ENCODE results near the gene ASCL4. TPM values are rescaled to one million over a fixed set of nuclear protein-coding genes. Genes with fewer than 3 reads are reported as not detected.

ASCL4 gene
- total and polyA plus RNA-seq, 2 experiments from 2014 or later = not detected

DNA sequence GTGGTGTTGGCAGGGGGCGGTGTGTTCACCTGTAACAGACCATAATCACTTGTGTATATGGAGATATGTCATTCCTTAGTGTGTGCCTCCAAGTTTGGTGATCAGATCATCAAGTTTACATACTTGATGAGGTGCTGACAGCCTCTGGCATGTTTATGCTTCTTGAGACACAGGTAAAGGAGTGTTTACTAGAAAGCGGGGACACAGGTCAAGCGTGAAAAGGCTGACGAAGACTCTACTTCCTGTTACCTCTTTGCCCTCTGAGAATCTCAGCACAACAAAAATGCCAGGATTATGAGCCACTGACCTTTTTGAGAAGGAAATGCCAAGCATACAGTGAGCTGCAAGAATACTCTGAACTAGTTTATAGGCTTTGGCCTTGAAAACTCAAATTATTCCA lies 43.1 kb upstream of the ASCL4 start:
- H3K27ac Mint-ChIP-seq = no peak overlapping the region
- Histone ChIP-seq H3K4me1 (ENCODE audit: insufficient read depth) (no peaks in the 10 kb centered on the region), H3K27me3 (ENCODE audit: insufficient read depth) (no peaks in the 10 kb centered on the region), H2AFZ (no peak overlapping the region), H3K4me3 (no peak overlapping the region), H3K9me2 (ENCODE audit: insufficient read depth) (no peaks in the 10 kb centered on the region), H3K4me2 (no peak overlapping the region), H3K79me2 (replicated peaks; ENCODE audit: insufficient read depth) (no peaks in the 10 kb centered on the region), H3K36me3 (ENCODE audit: insufficient read depth) (peaks cover 19% of the 10 kb centered on the region), H4K20me1 (replicated peaks; ENCODE audit: insufficient read depth) (no peaks in the 10 kb centered on the region; the same call in 1 of the 2 replicates), H3K27ac (ENCODE audit: low read depth) (no peak overlapping the region), H3F3A (replicated peaks; ENCODE audit: low read depth) (no peaks in the 10 kb centered on the region)
- no peaks in the 10 kb centered on the region for H3K4me1 Mint-ChIP-seq
- H3K27me3 Mint-ChIP-seq (ENCODE audit: insufficient read depth, low read depth, poor library complexity) = no peaks in the 10 kb centered on the region
- DNase-seq (ENCODE audit: low spot score) (peak; percentile 2), ATAC-seq (no peak)
- TF ChIP-seq, protein P1, sequence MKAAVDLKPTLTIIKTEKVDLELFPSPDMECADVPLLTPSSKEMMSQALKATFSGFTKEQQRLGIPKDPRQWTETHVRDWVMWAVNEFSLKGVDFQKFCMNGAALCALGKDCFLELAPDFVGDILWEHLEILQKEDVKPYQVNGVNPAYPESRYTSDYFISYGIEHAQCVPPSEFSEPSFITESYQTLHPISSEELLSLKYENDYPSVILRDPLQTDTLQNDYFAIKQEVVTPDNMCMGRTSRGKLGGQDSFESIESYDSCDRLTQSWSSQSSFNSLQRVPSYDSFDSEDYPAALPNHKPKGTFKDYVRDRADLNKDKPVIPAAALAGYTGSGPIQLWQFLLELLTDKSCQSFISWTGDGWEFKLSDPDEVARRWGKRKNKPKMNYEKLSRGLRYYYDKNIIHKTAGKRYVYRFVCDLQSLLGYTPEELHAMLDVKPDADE (IDR thresholded peaks at IDR 0.05) = no peak
- TF ChIP-seq, protein P2, sequence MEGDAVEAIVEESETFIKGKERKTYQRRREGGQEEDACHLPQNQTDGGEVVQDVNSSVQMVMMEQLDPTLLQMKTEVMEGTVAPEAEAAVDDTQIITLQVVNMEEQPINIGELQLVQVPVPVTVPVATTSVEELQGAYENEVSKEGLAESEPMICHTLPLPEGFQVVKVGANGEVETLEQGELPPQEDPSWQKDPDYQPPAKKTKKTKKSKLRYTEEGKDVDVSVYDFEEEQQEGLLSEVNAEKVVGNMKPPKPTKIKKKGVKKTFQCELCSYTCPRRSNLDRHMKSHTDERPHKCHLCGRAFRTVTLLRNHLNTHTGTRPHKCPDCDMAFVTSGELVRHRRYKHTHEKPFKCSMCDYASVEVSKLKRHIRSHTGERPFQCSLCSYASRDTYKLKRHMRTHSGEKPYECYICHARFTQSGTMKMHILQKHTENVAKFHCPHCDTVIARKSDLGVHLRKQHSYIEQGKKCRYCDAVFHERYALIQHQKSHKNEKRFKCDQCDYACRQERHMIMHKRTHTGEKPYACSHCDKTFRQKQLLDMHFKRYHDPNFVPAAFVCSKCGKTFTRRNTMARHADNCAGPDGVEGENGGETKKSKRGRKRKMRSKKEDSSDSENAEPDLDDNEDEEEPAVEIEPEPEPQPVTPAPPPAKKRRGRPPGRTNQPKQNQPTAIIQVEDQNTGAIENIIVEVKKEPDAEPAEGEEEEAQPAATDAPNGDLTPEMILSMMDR (conservative IDR thresholded peaks at IDR 0.05; ENCODE audit: low read depth in 2 of 2) = peak in 1 of 2 experiments; percentile 18; a peak in 2 of 4 replicates
- peaks cover 9% of the 10 kb centered on the region; the same call in 2 of the 3 replicates for H3K9me3 Mint-ChIP-seq
- no peak overlapping the region for H3K4me3 Mint-ChIP-seq
- peaks cover 24% of the 10 kb centered on the region for H3K36me3 Mint-ChIP-seq (ENCODE audit: low read depth)

- Mint-ChIP-seq H3K9me3 (peaks cover 3% of the 10 kb centered on the region; the same call in 2 of the 3 replicates), H3K36me3 (ENCODE audit: low read depth) (peaks cover 34% of the 10 kb centered on the region), H3K4me1 (no peaks in the 10 kb centered on the region), H3K27ac (no peak overlapping the region), H3K4me3 (no peak overlapping the region), H3K27me3 (ENCODE audit: insufficient read depth, low read depth, poor library complexity) (no peaks in the 10 kb centered on the region)
- H3F3A ChIP-seq (replicated peaks; ENCODE audit: low read depth) = no peaks in the 10 kb centered on the region
- no peaks in the 10 kb centered on the region for H3K79me2 ChIP-seq (replicated peaks; ENCODE audit: insufficient read depth)
- no peaks in the 10 kb centered on the region; the same call in 1 of the 2 replicates for H4K20me1 ChIP-seq (replicated peaks; ENCODE audit: insufficient read depth)
- H3K4me2 ChIP-seq = no peak overlapping the region
- H3K4me1 ChIP-seq (ENCODE audit: insufficient read depth) = no peaks in the 10 kb centered on the region
- no peak overlapping the region for H2AFZ ChIP-seq
- peaks cover 20% of the 10 kb centered on the region for H3K36me3 ChIP-seq (ENCODE audit: insufficient read depth)
- DNase-seq (ENCODE audit: low spot score) = peak; percentile 41
- no peak overlapping the region for H3K27ac ChIP-seq (ENCODE audit: low read depth)
- H3K4me3 ChIP-seq = no peak overlapping the region
- no peaks in the 10 kb centered on the region for H3K27me3 ChIP-seq (ENCODE audit: insufficient read depth)
- H3K9me2 ChIP-seq (ENCODE audit: insufficient read depth) = no peaks in the 10 kb centered on the region
- ATAC-seq = peak; percentile 86
- TF ChIP-seq ZNF331 (CRISPR knock-in tag; IDR thresholded peaks at IDR 0.05; ENCODE audit: low read depth) (no peak), EZH2phosphoT487 (IDR thresholded peaks at IDR 0.05; ENCODE audit: unreplicated experiment) (no peak), POLR2AphosphoS5 (IDR thresholded peaks at IDR 0.05; ENCODE audit: low read depth) (no peak), ZNF462 (CRISPR knock-in tag; IDR thresholded peaks at IDR 0.05) (no peak), STAT1 (IDR thresholded peaks at IDR 0.05; ENCODE audit: unreplicated experiment) (no peak)
- TF ChIP-seq, protein P1 (IDR thresholded peaks at IDR 0.05) = no peak
Observed at GRCh38 chr12:107732365-107732764, 42.1 kb upstream of the ASCL4 start.
